Neural progenitor cell (in vitro differentiated cells): ENCODE measurements around the gene MYH15. TPM values are rescaled to one million over a fixed set of nuclear protein-coding genes. Genes with fewer than 3 reads are reported as not detected.

ENCODE experiments used
- DNase-seq: peaks from one replicate; pipeline ENCODE4 v3.0.0-alpha.2; 2016; ENCODE audit warnings: low spot score
- H2AFZ ChIP-seq: fragments of 200-600 bp; sonication (generic); replicated peaks from 2 replicates; pipeline ENCODE4 v1.6.1; 2016; ENCODE audit warnings: antibody characterized with exemption
- H3F3A ChIP-seq: fragments of 200-600 bp; sonication (generic); 2 replicates; pipeline ENCODE4 v1.6.1; 2016; ENCODE audit warnings: antibody characterized with exemption, low read depth
- H3K27ac ChIP-seq: fragments of 200-600 bp; sonication (generic); 2 replicates; pipeline ENCODE4 v1.5.1; 2016; ENCODE audit warnings: mild to moderate bottlenecking
- H3K27me3 ChIP-seq: fragments of 200-600 bp; sonication (generic); 2 replicates; pipeline ENCODE4 v1.6.1; 2016; ENCODE audit warnings: mild to moderate bottlenecking, moderate library complexity
- H3K36me3 ChIP-seq: fragments of 200-600 bp; sonication (generic); 2 replicates; pipeline ENCODE4 v1.5.1; 2016
- H3K4me1 ChIP-seq: fragments of 200-600 bp; sonication (generic); 2 replicates; pipeline ENCODE4 v1.6.1; 2016; ENCODE audit warnings: mixed run types
- H3K4me2 ChIP-seq: fragments of 200-600 bp; sonication (generic); 2 replicates; pipeline ENCODE4 v1.6.1; 2016
- H3K4me3 ChIP-seq: fragments of 200-600 bp; sonication (generic); 2 replicates; pipeline ENCODE4 v1.5.1; 2016
- H3K79me2 ChIP-seq: fragments of 200-600 bp; sonication (generic); 2 replicates; pipeline ENCODE4 v1.6.1; 2016; ENCODE audit warnings: low read depth
- H3K9ac ChIP-seq: fragments of 200-600 bp; sonication (generic); 2 replicates; pipeline ENCODE4 v1.6.1; 2016
- H3K9me3 ChIP-seq: fragments of 200-600 bp; sonication (generic); 2 replicates; pipeline ENCODE4 v1.5.1; 2016; ENCODE audit warnings: low read depth
- H4K20me1 ChIP-seq: fragments of 200-600 bp; sonication (generic); 2 replicates; pipeline ENCODE4 v1.6.1; 2016; ENCODE audit warnings: low read depth
- H3K27ac Mint-ChIP-seq: 3 replicates; pipeline ENCODE4 v1.8.0; 2021; ENCODE audit warnings: mixed read lengths
- H3K27me3 Mint-ChIP-seq: 2 replicates; pipeline ENCODE4 v1.8.0; 2022; ENCODE audit warnings: low read depth, mild to moderate bottlenecking, inconsistent platforms, moderate library complexity, mixed read lengths; ENCODE audit not compliant: insufficient read depth
- H3K36me3 Mint-ChIP-seq: 3 replicates; pipeline ENCODE4 v1.8.0; 2021; ENCODE audit warnings: mixed read lengths
- H3K4me1 Mint-ChIP-seq: 3 replicates; pipeline ENCODE4 v1.8.0; 2021; ENCODE audit warnings: mixed read lengths
- H3K4me3 Mint-ChIP-seq: 3 replicates; pipeline ENCODE4 v1.8.0; 2021; ENCODE audit warnings: mild to moderate bottlenecking, moderate library complexity, mixed read lengths
- H3K9me3 Mint-ChIP-seq: 3 replicates; pipeline ENCODE4 v1.8.0; 2020; ENCODE audit warnings: mixed read lengths
- CTCF ChIP-seq: fragments of 200-600 bp; sonication (generic); IDR thresholded peaks from 2 replicates; pipeline ENCODE4 v1.5.1; 2017; ENCODE audit warnings: antibody characterized with exemption, mild to moderate bottlenecking
- EZH2 ChIP-seq: fragments of 200-600 bp; sonication (generic); IDR thresholded peaks from 2 replicates; pipeline ENCODE4 v1.6.1; 2017; ENCODE audit warnings: antibody characterized with exemption, mild to moderate bottlenecking, moderate library complexity
- EZH2phosphoT487 ChIP-seq: fragments of 200-600 bp; sonication (generic); IDR thresholded peaks from 2 replicates; pipeline ENCODE4 v1.6.1; 2017; ENCODE audit warnings: antibody characterized with exemption
- total RNA-seq: library from RNA; depleted of rRNA; stranded (reverse); fragments of >200 nt; gene quantifications from 2 replicates; pipeline ENCODE4 v1.2.3, GENCODE V29; 2015; ENCODE audit warnings: low replicate concordance

MYH15 gene
- total RNA-seq, 1 donor from 2014 or later: not detected

GRCh38 chr3:108414007-108414406, 96.4 kb downstream of the MYH15 start:
- Histone ChIP-seq H3K4me2 (no peak overlapping the region), H3F3A (no peaks in the 10 kb centered on the region), H3K4me3 (no peak overlapping the region), H3K9ac (no peak overlapping the region), H3K9me3 (no peaks in the 10 kb centered on the region), H3K27ac (no peak overlapping the region), H3K4me1 (no peaks in the 10 kb centered on the region), H2AFZ (no peak overlapping the region), H3K27me3 (no peaks in the 10 kb centered on the region), H3K79me2 (no peaks in the 10 kb centered on the region), H4K20me1 (no peaks in the 10 kb centered on the region), H3K36me3 (no peaks in the 10 kb centered on the region)
- H3K9me3 Mint-ChIP-seq: peaks cover 3% of the 10 kb centered on the region
- H3K4me3 Mint-ChIP-seq: no peak overlapping the region
- H3K36me3 Mint-ChIP-seq: peaks cover 4% of the 10 kb centered on the region
- H3K4me1 Mint-ChIP-seq: peaks cover 2% of the 10 kb centered on the region
- TF ChIP-seq CTCF (no peak), EZH2 (no peak)
- no peak for DNase-seq
- H3K27ac Mint-ChIP-seq: no peak overlapping the region
- no peaks in the 10 kb centered on the region for H3K27me3 Mint-ChIP-seq

- Histone ChIP-seq H3F3A (no peaks in the 10 kb centered on the region), H3K79me2 (no peaks in the 10 kb centered on the region), H4K20me1 (no peaks in the 10 kb centered on the region), H3K9ac (no peak overlapping the region), H3K36me3 (no peaks in the 10 kb centered on the region), H3K4me3 (no peak overlapping the region), H3K4me1 (no peaks in the 10 kb centered on the region), H3K9me3 (no peaks in the 10 kb centered on the region), H2AFZ (no peak overlapping the region), H3K27ac (no peak overlapping the region), H3K4me2 (no peak overlapping the region), H3K27me3 (no peaks in the 10 kb centered on the region)
- peaks cover 3% of the 10 kb centered on the region for H3K9me3 Mint-ChIP-seq
- H3K27ac Mint-ChIP-seq: no peak overlapping the region
- no peak for DNase-seq
- H3K4me1 Mint-ChIP-seq: peaks cover 4% of the 10 kb centered on the region
- H3K36me3 Mint-ChIP-seq: peaks cover 4% of the 10 kb centered on the region
- TF ChIP-seq EZH2 (no peak), CTCF (no peak), EZH2phosphoT487 (no peak)
- peaks cover 3% of the 10 kb centered on the region for H3K27me3 Mint-ChIP-seq
- no peak overlapping the region for H3K4me3 Mint-ChIP-seq
Observed at GRCh38 chr3:108412121-108412750, 98.2 kb downstream of the MYH15 start.

GRCh38 chr3:108410531-108410984, 99.8 kb downstream of the MYH15 start:
- Histone ChIP-seq H3K36me3 (no peaks in the 10 kb centered on the region), H2AFZ (no peak overlapping the region), H3F3A (no peaks in the 10 kb centered on the region), H3K4me3 (no peak overlapping the region), H3K9me3 (no peaks in the 10 kb centered on the region), H3K4me1 (no peaks in the 10 kb centered on the region), H3K4me2 (no peak overlapping the region), H3K27ac (no peak overlapping the region), H3K27me3 (no peaks in the 10 kb centered on the region), H4K20me1 (no peaks in the 10 kb centered on the region), H3K79me2 (no peaks in the 10 kb centered on the region), H3K9ac (no peak overlapping the region)
- no peak overlapping the region for H3K4me3 Mint-ChIP-seq
- H3K36me3 Mint-ChIP-seq: peaks cover 4% of the 10 kb centered on the region
- H3K27ac Mint-ChIP-seq: no peak overlapping the region
- H3K9me3 Mint-ChIP-seq: peaks cover 3% of the 10 kb centered on the region
- H3K4me1 Mint-ChIP-seq: peaks cover 15% of the 10 kb centered on the region
- H3K27me3 Mint-ChIP-seq: peaks cover 3% of the 10 kb centered on the region
- TF ChIP-seq EZH2: no peak
- TF ChIP-seq EZH2phosphoT487: no peak
- no peak for TF ChIP-seq CTCF
- DNase-seq: no peak
